HEK293T (cell line): ENCODE measurements around the gene MICOS13.

Source experiments
- BHLHE40 ChIP-seq: fragments of 450-650 bp; IDR thresholded peaks from 2 replicates; pipeline ENCODE4 v1.6.1; 2016; ENCODE audit warnings: mild to moderate bottlenecking, moderate library complexity, borderline replicate concordance
- FOXA1 ChIP-seq: fragments of 450-650 bp; IDR thresholded peaks from 2 replicates; pipeline ENCODE4 v1.6.1; 2016; ENCODE audit warnings: mild to moderate bottlenecking
- FOXK2 ChIP-seq: fragments of 450-650 bp; IDR thresholded peaks from 2 replicates; pipeline ENCODE4 v1.6.1; 2016; ENCODE audit warnings: mild to moderate bottlenecking
- FOXM1 ChIP-seq: fragments of 450-650 bp; IDR thresholded peaks from 2 replicates; pipeline ENCODE4 v1.6.1; 2017; ENCODE audit warnings: mild to moderate bottlenecking, borderline replicate concordance
- HDGF ChIP-seq: fragments of 450-650 bp; IDR thresholded peaks from 2 replicates; pipeline ENCODE4 v1.6.1; 2017; ENCODE audit warnings: antibody characterized with exemption, borderline replicate concordance
- L3MBTL2 ChIP-seq: fragments of 450-650 bp; conservative IDR thresholded peaks from 2 replicates; pipeline ENCODE4 v1.6.1; 2016; ENCODE audit warnings: mild to moderate bottlenecking
- NFRKB ChIP-seq: fragments of 450-650 bp; IDR thresholded peaks from 2 replicates; pipeline ENCODE4 v1.6.1; 2016; ENCODE audit warnings: mild to moderate bottlenecking, moderate library complexity
- SUZ12 ChIP-seq: fragments of 450-650 bp; IDR thresholded peaks from 2 replicates; pipeline ENCODE4 v1.6.1; 2016; ENCODE audit warnings: mild to moderate bottlenecking
- TARDBP ChIP-seq: fragments of 450-650 bp; IDR thresholded peaks from 2 replicates; pipeline ENCODE4 v1.6.1; 2016

GRCh38 chr19:5635427-5635826 is 44.9 kb downstream of the MICOS13 start:
- no peak for TF ChIP-seq FOXA1
- no peak for TF ChIP-seq FOXM1
- TF ChIP-seq HDGF: no peak
- no peak for TF ChIP-seq L3MBTL2
- no peak for TF ChIP-seq NFRKB
- no peak for TF ChIP-seq BHLHE40
- no peak for TF ChIP-seq TARDBP
- no peak for TF ChIP-seq FOXK2
- TF ChIP-seq SUZ12: no peak
